HepG2 (cell line): ENCODE data around the gene NFIC. TPM values are rescaled to one million over a fixed set of nuclear protein-coding genes. Genes with fewer than 3 reads are reported as not detected.

Experiments used
- ATAD3A ChIP-seq: sonication (generic); formaldehyde crosslinking; IDR thresholded peaks from 2 replicates; pipeline ENCODE4 v1.4.0; 2020; ENCODE audit warnings: missing genetic modification reagents
- CBFB ChIP-seq: sonication (generic); formaldehyde crosslinking; IDR thresholded peaks from 2 replicates; pipeline ENCODE4 v1.4.0; 2020; ENCODE audit warnings: missing genetic modification reagents
- DMAP1 ChIP-seq: IDR thresholded peaks from 2 replicates; pipeline ENCODE4 v1.6.1; 2016
- DMTF1 ChIP-seq: sonication (generic); formaldehyde crosslinking; IDR thresholded peaks from 2 replicates; pipeline ENCODE4 v1.4.0; 2020; ENCODE audit warnings: mild to moderate bottlenecking, missing genetic modification reagents
- DNMT3B ChIP-seq: conservative IDR thresholded peaks from 2 replicates; pipeline ENCODE4 v1.6.1; 2016; ENCODE audit warnings: missing biosample characterization, control low read depth
- GFI1 ChIP-seq: sonication (generic); formaldehyde crosslinking; IDR thresholded peaks from 2 replicates; pipeline ENCODE4 v1.5.0; 2020; ENCODE audit warnings: missing genetic modification reagents, mild to moderate bottlenecking, borderline replicate concordance
- HMGA1 ChIP-seq: sonication (generic); formaldehyde crosslinking; conservative IDR thresholded peaks from 2 replicates; pipeline ENCODE4 v1.4.0; 2020; ENCODE audit warnings: missing genetic modification reagents
- HOXA5 ChIP-seq: sonication (generic); formaldehyde crosslinking; IDR thresholded peaks from 2 replicates; pipeline ENCODE4 v1.4.0; 2020; ENCODE audit warnings: missing genetic modification reagents
- MAF1 ChIP-seq: sonication (generic); formaldehyde crosslinking; IDR thresholded peaks from 2 replicates; pipeline ENCODE4 v1.5.0; 2020; ENCODE audit warnings: missing genetic modification reagents, borderline replicate concordance
- RFX3 ChIP-seq: IDR thresholded peaks from 2 replicates; pipeline ENCODE4 v1.6.1; 2016; ENCODE audit warnings: missing biosample characterization, missing genetic modification reagents
- SKIL ChIP-seq: sonication (generic); formaldehyde crosslinking; IDR thresholded peaks from 2 replicates; pipeline ENCODE4 v1.8.0; 2022; ENCODE audit warnings: missing genetic modification reagents, mild to moderate bottlenecking, moderate library complexity, borderline replicate concordance
- TFDP2 ChIP-seq: sonication (generic); formaldehyde crosslinking; IDR thresholded peaks from 2 replicates; pipeline ENCODE4 v1.4.0; 2020; ENCODE audit warnings: missing genetic modification reagents
- WIZ ChIP-seq: sonication (generic); formaldehyde crosslinking; IDR thresholded peaks from 2 replicates; pipeline ENCODE4 v1.5.1; 2020; ENCODE audit warnings: mild to moderate bottlenecking, missing genetic modification reagents
- ZFX ChIP-seq: sonication (generic); formaldehyde crosslinking; IDR thresholded peaks from 2 replicates; pipeline ENCODE4 v1.4.0; 2020; ENCODE audit warnings: mild to moderate bottlenecking, low read depth, missing genetic modification reagents, moderate library complexity
- ZNF205 ChIP-seq: IDR thresholded peaks from 2 replicates; pipeline ENCODE4 v1.6.1; 2018; ENCODE audit warnings: missing biosample characterization, missing genetic modification reagents
- ZNF224 ChIP-seq: sonication (generic); formaldehyde crosslinking; IDR thresholded peaks from 2 replicates; pipeline ENCODE4 v1.5.0; 2020; ENCODE audit warnings: mild to moderate bottlenecking, missing genetic modification reagents
- ZNF232 ChIP-seq: sonication (generic); formaldehyde crosslinking; IDR thresholded peaks from 2 replicates; pipeline ENCODE4 v1.4.0; 2020; ENCODE audit warnings: missing genetic modification reagents, borderline replicate concordance
- ZNF33B ChIP-seq: sonication (generic); formaldehyde crosslinking; IDR thresholded peaks from 2 replicates; pipeline ENCODE4 v1.5.1; 2020; ENCODE audit warnings: mild to moderate bottlenecking, missing genetic modification reagents
- ZNF460 ChIP-seq: sonication (generic); formaldehyde crosslinking; IDR thresholded peaks from 2 replicates; pipeline ENCODE4 v1.5.1; 2020; ENCODE audit warnings: missing genetic modification reagents, mild to moderate bottlenecking, borderline replicate concordance
- ZNF552 ChIP-seq: sonication (generic); formaldehyde crosslinking; IDR thresholded peaks from 2 replicates; pipeline ENCODE4 v1.9.0; 2022; ENCODE audit warnings: missing genetic modification reagents, mild to moderate bottlenecking, borderline replicate concordance
- ZNF652 ChIP-seq: IDR thresholded peaks from 2 replicates; pipeline ENCODE4 v1.6.1; 2016; ENCODE audit warnings: low read depth, borderline replicate concordance
- ZNF83 ChIP-seq: sonication (generic); formaldehyde crosslinking; IDR thresholded peaks from 2 replicates; pipeline ENCODE4 v1.4.0; 2020; ENCODE audit warnings: missing genetic modification reagents, mild to moderate bottlenecking, borderline replicate concordance
- ZSCAN5A ChIP-seq: sonication (generic); formaldehyde crosslinking; IDR thresholded peaks from 2 replicates; pipeline ENCODE4 v1.8.0; 2022; ENCODE audit warnings: mild to moderate bottlenecking, missing genetic modification reagents, borderline replicate concordance
- polyA plus RNA-seq, 8 experiments: library from polyadenylated mRNA; depleted of rRNA in 3 of 8; stranded (reverse) in 7 of 8; unstranded in 1 of 8; fragments of >200 nt; fragmentation: Illumina TruSeq in 4 of 8; extraction: Trizol in 4 of 8; gene quantifications; 2 replicates each; pipeline versions ENCODE4 v1.2.1 to v1.2.3, GENCODE V29; 2011 to 2016; ENCODE audit warnings: low read depth in 4 of 8, missing spikeins in 1 of 8, mixed read lengths in 1 of 8; ENCODE audit not compliant: insufficient read depth in 1 of 8
- total RNA-seq, 5 experiments: library from RNA; depleted of rRNA; stranded (reverse); fragments of >200 nt; fragmentation: Illumina TruSeq; extraction: Trizol; gene quantifications; 2 replicates each; pipeline ENCODE4 v1.2.3, GENCODE V29; 2016; ENCODE audit warnings: low read depth in 1 of 5

Gene NFIC
- total and polyA plus RNA-seq, 2 of the 13 experiments (the other 11 are each of a cell fraction or from before 2014, with no cell fraction given), result 1.3 to 2.5 TPM

GRCh38 chr19:3505598-3506383, 139.4 kb downstream of the NFIC start, which contains the start of gene FZR1 (continued):
- TF ChIP-seq GFI1 (CRISPR knock-in tag) (peak; percentile 14; the same call in 1 of the 2 replicates), ZNF552 (CRISPR knock-in tag) (0 out of 2 replicates have a peak, but pooled peaks have one; percentile 35), ZFX (CRISPR knock-in tag) (0 out of 2 replicates have a peak, but pooled peaks have one; percentile 46), ZNF232 (0 out of 2 replicates have a peak, but pooled peaks have one; percentile 15), HMGA1 (no peak), DNMT3B (CRISPR knock-in tag) (no peak), ZNF652 (no peak), DMTF1 (CRISPR knock-in tag) (no peak), MAF1 (CRISPR knock-in tag) (0 out of 2 replicates have a peak, but pooled peaks have one; percentile 29), DMAP1 (CRISPR knock-in tag) (peak; percentile 82), WIZ (CRISPR knock-in tag) (no peak), RFX3 (CRISPR knock-in tag) (peak; percentile 99), ZSCAN5A (CRISPR knock-in tag) (no peak), ZNF83 (no peak), CBFB (CRISPR knock-in tag) (peak; percentile 45; the same call in 1 of the 2 replicates), TFDP2 (CRISPR knock-in tag) (peak; percentile 81), ATAD3A (CRISPR knock-in tag) (no peak), ZNF224 (no peak), ZNF205 (CRISPR knock-in tag) (peak; percentile 13; the same call in 1 of the 2 replicates), HOXA5 (no peak), SKIL (no peak), ZNF33B (peak; percentile 42; the same call in 1 of the 2 replicates), ZNF460 (no peak)
